ENCODE data around the gene NEDD9.

The NEDD9 gene

DNA sequence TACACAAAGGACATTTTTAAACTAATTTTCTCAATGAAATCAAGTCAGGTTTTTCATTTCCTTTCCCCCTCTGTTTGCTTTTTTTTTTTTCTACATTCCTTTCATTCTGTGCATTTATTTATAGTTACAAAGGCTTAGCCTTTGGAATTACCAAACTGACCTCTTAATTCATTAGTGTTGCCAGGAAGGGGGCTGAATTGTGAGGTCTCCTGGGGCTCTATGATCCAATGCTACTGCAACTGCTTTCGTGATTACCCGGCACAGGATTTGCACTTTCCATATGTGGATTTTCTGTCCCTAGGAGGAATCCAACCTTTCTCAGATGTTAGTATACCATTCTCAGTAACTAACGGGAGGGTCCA is 35.3 kb downstream of the NEDD9 start:
- Histone ChIP-seq H3K4me1 (ENCODE audit: low read length) (no peaks in the 10 kb centered on the region), H3K27me3 (ENCODE audit: low read depth, low read length) (no peaks in the 10 kb centered on the region), H3K9me3 (ENCODE audit: insufficient read depth, low read length) (no peaks in the 10 kb centered on the region), H3K36me3 (replicated peaks; ENCODE audit: low read depth, low read length) (peaks cover 36% of the 10 kb centered on the region), H3K4me2 (ENCODE audit: low read length) (no peak overlapping the region), H2AFZ (ENCODE audit: low read depth, low read length) (no peak overlapping the region), H3K27ac (ENCODE audit: low read length) (no peak overlapping the region), H3K4me3 (ENCODE audit: low read length) (no peak overlapping the region), H3K79me2 (ENCODE audit: low read length) (peaks cover 18% of the 10 kb centered on the region; the same call in 1 of the 2 replicates), H3K9ac (ENCODE audit: low read length) (no peak overlapping the region), H4K20me1 (ENCODE audit: insufficient read depth, low read length) (no peaks in the 10 kb centered on the region)
- TF ChIP-seq EZH2phosphoT487 (IDR thresholded peaks at IDR 0.05; ENCODE audit: low read depth), result no peak
- TF ChIP-seq, protein P1, sequence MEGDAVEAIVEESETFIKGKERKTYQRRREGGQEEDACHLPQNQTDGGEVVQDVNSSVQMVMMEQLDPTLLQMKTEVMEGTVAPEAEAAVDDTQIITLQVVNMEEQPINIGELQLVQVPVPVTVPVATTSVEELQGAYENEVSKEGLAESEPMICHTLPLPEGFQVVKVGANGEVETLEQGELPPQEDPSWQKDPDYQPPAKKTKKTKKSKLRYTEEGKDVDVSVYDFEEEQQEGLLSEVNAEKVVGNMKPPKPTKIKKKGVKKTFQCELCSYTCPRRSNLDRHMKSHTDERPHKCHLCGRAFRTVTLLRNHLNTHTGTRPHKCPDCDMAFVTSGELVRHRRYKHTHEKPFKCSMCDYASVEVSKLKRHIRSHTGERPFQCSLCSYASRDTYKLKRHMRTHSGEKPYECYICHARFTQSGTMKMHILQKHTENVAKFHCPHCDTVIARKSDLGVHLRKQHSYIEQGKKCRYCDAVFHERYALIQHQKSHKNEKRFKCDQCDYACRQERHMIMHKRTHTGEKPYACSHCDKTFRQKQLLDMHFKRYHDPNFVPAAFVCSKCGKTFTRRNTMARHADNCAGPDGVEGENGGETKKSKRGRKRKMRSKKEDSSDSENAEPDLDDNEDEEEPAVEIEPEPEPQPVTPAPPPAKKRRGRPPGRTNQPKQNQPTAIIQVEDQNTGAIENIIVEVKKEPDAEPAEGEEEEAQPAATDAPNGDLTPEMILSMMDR (IDR thresholded peaks at IDR 0.05; ENCODE audit: low read depth, low read length), result no peak

DNA sequence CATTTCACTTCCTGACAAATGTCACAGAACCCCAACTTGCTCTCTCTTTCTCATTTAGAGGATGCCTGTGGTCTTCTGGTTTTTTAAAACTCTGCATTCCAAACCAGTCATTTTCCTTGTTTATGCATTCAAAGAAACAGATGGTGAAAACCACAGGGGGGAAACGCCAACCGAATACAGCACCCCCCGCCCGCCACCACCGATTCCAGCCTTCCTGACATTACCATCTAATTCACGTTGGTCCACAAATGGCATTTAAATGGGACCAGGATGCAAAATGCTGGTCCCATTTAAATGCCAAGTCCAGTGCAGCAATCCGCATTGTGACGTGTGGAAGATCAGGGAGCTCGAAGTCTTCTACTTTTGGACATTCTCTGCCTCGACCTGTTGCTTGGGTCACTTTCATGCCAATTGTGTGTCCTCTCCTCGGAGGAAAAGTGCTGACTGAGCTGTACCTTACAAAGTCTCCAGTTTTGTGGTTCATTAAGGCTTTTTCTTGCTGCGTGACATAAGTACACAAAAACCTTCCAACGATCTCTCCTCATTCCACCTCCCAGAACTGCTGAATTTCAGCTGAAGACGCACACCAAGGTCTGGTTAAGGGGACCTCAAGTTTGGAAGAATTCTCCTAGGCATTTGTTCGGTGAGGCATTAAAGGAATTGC is 35.8 kb downstream of the NEDD9 start:
- Histone ChIP-seq H4K20me1 (ENCODE audit: insufficient read depth, low read length) (no peaks in the 10 kb centered on the region), H3K4me3 (ENCODE audit: low read length) (no peak overlapping the region), H3K27ac (ENCODE audit: low read length) (no peak overlapping the region), H3K27me3 (ENCODE audit: low read depth, low read length) (no peaks in the 10 kb centered on the region), H3K9ac (ENCODE audit: low read length) (no peak overlapping the region), H3K4me2 (ENCODE audit: low read length) (no peak overlapping the region), H3K4me1 (ENCODE audit: low read length) (no peaks in the 10 kb centered on the region), H3K9me3 (ENCODE audit: insufficient read depth, low read length) (no peaks in the 10 kb centered on the region), H2AFZ (ENCODE audit: low read depth, low read length) (no peak overlapping the region), H3K36me3 (replicated peaks; ENCODE audit: low read depth, low read length) (peaks cover 36% of the 10 kb centered on the region), H3K79me2 (ENCODE audit: low read length) (peaks cover 18% of the 10 kb centered on the region; the same call in 1 of the 2 replicates)
- TF ChIP-seq, protein P1 (IDR thresholded peaks at IDR 0.05; ENCODE audit: low read depth, low read length), result no peak
- no peak for TF ChIP-seq EZH2phosphoT487 (IDR thresholded peaks at IDR 0.05; ENCODE audit: low read depth)

DNA sequence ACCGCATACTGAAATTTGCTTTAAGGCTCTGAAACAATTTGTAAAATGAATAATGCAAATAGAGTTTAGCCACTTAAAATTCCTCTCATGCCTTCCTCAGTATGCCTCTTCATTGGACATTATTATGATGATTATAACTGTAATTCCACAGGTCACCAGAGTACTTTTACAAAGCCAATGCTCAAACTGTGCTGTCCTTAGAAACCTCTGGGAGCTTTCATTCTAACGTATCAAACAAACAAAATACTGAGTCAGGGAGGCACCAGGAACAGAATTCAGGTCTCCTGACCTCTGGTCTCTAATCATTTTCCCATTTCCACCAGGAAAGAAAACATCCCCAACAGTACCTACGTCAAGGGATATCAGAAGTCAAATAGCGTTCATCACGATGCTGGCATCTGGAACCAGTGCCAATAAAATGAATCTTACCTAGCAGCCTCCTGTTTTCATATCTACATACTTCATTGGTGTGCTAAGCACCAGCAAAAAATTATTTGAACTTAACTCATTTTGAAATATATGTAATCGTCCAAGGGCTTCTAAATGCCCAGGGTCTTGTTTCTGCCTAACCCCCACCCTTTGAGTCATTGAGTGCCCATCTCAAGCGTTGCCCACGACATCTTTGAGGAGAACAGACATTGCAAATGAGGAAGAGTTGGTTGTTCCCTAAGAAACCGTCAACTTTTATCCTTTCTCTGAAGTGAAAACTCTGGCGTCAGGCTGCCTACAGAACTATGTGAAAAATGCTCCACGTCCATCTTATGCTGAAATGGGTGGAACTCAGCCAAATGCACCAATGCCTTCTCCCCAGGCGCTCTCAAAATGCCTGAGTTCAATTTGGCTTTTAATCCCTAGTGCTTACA is 37.9 kb downstream of the NEDD9 start:
- H3K4me3 ChIP-seq (ENCODE audit: low read length), result no peak overlapping the region
- peaks cover 13% of the 10 kb centered on the region; the same call in 1 of the 2 replicates for H3K79me2 ChIP-seq (ENCODE audit: low read length)
- no peaks in the 10 kb centered on the region for H3K4me1 ChIP-seq (ENCODE audit: low read length)

GRCh38 chr6:11193434-11193833 is 39.0 kb downstream of the NEDD9 start:
- Histone ChIP-seq H3K79me2 (ENCODE audit: low read length) (peaks cover 13% of the 10 kb centered on the region; the same call in 1 of the 2 replicates), H3K4me2 (ENCODE audit: low read length) (no peak overlapping the region), H2AFZ (ENCODE audit: low read depth, low read length) (no peak overlapping the region), H4K20me1 (ENCODE audit: insufficient read depth, low read length) (no peaks in the 10 kb centered on the region), H3K4me3 (ENCODE audit: low read length) (no peak overlapping the region), H3K27ac (ENCODE audit: low read length) (no peak overlapping the region), H3K36me3 (replicated peaks; ENCODE audit: low read depth, low read length) (peaks cover 40% of the 10 kb centered on the region), H3K27me3 (ENCODE audit: low read depth, low read length) (no peaks in the 10 kb centered on the region), H3K9me3 (ENCODE audit: insufficient read depth, low read length) (no peaks in the 10 kb centered on the region), H3K4me1 (ENCODE audit: low read length) (no peaks in the 10 kb centered on the region), H3K9ac (ENCODE audit: low read length) (no peak overlapping the region)
- TF ChIP-seq EZH2phosphoT487 (IDR thresholded peaks at IDR 0.05; ENCODE audit: low read depth), result no peak
- TF ChIP-seq, protein P1 (IDR thresholded peaks at IDR 0.05; ENCODE audit: low read depth, low read length), result no peak

More for the DNA sequence above, 37.9 kb downstream of the NEDD9 start:
- TF ChIP-seq, protein P1 (IDR thresholded peaks at IDR 0.05; ENCODE audit: low read depth, low read length), result no peak
- no peak for TF ChIP-seq EZH2phosphoT487 (IDR thresholded peaks at IDR 0.05; ENCODE audit: low read depth)
- H3K9ac ChIP-seq (ENCODE audit: low read length), result no peak overlapping the region
- H3K9me3 ChIP-seq (ENCODE audit: insufficient read depth, low read length), result no peaks in the 10 kb centered on the region
- H3K27ac ChIP-seq (ENCODE audit: low read length), result no peak overlapping the region
- no peaks in the 10 kb centered on the region for H3K27me3 ChIP-seq (ENCODE audit: low read depth, low read length)
- H3K4me2 ChIP-seq (ENCODE audit: low read length), result no peak overlapping the region
- no peak overlapping the region for H2AFZ ChIP-seq (ENCODE audit: low read depth, low read length)
- peaks cover 34% of the 10 kb centered on the region for H3K36me3 ChIP-seq (replicated peaks; ENCODE audit: low read depth, low read length)
- H4K20me1 ChIP-seq (ENCODE audit: insufficient read depth, low read length), result no peaks in the 10 kb centered on the region
